Hepatocyte (in vitro differentiated cells): ENCODE measurements around the gene COL4A1.

Source experiments
- EZH2 ChIP-seq: fragments of 200-600 bp; sonication (generic); IDR thresholded peaks from 2 replicates; pipeline ENCODE4 v1.6.1; 2016; ENCODE audit warnings: antibody characterized with exemption, mild to moderate bottlenecking, borderline replicate concordance
- EZH2phosphoT487 ChIP-seq: fragments of 200-600 bp; sonication (generic); IDR thresholded peaks from one replicate; pipeline ENCODE4 v1.6.1; 2018; ENCODE audit warnings: antibody characterized with exemption, mild to moderate bottlenecking, low read depth, moderate library complexity; ENCODE audit not compliant: unreplicated experiment, severe bottlenecking
- TF ChIP-seq, protein P1 (sequence below): fragments of 200-600 bp; sonication (generic); IDR thresholded peaks from 2 replicates; pipeline ENCODE4 v1.5.1; 2016; ENCODE audit warnings: antibody characterized with exemption, mild to moderate bottlenecking; ENCODE audit not compliant: poor library complexity

DNA sequence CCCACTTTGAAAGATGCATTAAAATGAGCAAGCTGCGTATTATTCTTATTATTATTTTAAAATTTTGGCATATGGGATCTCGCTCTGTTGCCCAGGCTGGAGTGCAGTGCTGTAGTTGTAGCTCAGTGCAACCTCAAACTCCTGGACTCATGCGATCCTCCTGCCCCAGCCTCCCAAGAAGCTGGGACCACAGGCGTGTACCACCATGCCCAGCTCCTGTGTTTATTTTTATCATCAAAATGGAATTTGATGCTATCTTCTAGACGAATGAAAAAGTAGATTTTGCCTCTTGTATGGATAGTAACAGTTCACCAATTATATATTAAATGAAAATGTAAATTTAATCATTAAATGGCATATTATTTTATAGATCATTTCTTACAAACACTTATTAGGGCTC is 43.6 kb downstream of the COL4A1 start:
- TF ChIP-seq, protein P1, sequence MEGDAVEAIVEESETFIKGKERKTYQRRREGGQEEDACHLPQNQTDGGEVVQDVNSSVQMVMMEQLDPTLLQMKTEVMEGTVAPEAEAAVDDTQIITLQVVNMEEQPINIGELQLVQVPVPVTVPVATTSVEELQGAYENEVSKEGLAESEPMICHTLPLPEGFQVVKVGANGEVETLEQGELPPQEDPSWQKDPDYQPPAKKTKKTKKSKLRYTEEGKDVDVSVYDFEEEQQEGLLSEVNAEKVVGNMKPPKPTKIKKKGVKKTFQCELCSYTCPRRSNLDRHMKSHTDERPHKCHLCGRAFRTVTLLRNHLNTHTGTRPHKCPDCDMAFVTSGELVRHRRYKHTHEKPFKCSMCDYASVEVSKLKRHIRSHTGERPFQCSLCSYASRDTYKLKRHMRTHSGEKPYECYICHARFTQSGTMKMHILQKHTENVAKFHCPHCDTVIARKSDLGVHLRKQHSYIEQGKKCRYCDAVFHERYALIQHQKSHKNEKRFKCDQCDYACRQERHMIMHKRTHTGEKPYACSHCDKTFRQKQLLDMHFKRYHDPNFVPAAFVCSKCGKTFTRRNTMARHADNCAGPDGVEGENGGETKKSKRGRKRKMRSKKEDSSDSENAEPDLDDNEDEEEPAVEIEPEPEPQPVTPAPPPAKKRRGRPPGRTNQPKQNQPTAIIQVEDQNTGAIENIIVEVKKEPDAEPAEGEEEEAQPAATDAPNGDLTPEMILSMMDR, result no peak
- TF ChIP-seq EZH2 (no peak), EZH2phosphoT487 (no peak)
